Non-pigmented ciliary epithelial cell (primary cell): ENCODE measurements around the gene KCNK4.

ENCODE experiments used
- DNase-seq: peaks from one replicate; pipeline ENCODE4 v3.0.0-alpha.2; 2010; ENCODE audit warnings: low read depth

KCNK4 gene

DNA sequence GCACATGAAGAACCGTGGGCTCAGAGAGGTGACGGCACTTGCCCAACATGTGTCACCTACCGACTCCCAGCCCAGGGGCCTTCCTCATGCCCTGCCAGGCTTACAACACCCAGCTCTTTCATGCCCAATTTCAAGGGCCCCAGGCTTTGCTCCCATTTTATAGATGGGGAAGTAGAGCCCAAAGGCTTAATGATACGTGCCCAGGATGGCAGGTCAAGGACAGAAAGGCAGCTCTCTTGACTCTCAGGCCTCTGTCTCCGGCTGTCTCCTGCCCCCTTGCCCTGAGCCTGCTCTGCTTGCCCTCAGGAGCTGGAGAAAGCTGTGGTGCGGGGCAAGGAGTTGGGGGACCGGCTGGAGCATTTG, 57.9 kb downstream of the KCNK4 start:
- DNase-seq, result no peak

DNA sequence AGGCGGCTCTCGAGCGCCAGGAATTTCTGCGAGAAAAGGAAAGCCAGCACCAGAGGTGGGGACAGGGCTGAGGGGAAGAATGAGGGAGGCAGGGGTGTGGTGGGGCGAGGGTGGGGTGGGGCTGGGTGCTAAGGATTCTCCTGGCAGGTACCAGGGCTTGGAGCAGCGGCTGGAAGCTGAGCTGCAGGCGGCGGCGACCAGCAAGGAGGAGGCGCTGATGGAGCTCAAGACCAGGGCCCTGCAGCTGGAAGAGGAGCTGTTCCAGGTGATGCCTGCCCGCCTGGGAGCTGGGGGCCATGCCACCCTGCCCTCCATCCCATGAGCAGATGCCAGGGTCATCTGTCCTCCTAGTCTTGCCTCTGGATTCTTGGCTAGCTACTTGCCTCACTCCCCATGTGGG, 58.3 kb downstream of the KCNK4 start:
- no peak for DNase-seq
